Omental fat pad (tissue), 4 donors: ENCODE results near the gene APRT. TPM values are rescaled to one million over a fixed set of nuclear protein-coding genes. Genes with fewer than 3 reads are reported as not detected.

ENCODE experiments used
- ATAC-seq: fragments of 150-250 bp; one replicate; pipeline ENCODE4 v1.9.1; 2016; ENCODE audit warnings: mild to moderate bottlenecking, moderate library complexity; ENCODE audit not compliant: low FRiP score
- DNase-seq: peaks from one replicate; pipeline ENCODE4 v3.0.0-alpha.2; 2019; ENCODE audit warnings: low spot score
- CTCF ChIP-seq, 3 donors: fragments of 450-650 bp; IDR thresholded peaks; one replicate each; pipeline ENCODE4 v1.5.1; 2016 to 2017; ENCODE audit warnings: antibody characterized with exemption in 3 of 3, mild to moderate bottlenecking in 3 of 3, moderate library complexity in 2 of 3
- total RNA-seq, 4 donors: library from RNA; depleted of rRNA; stranded (reverse); fragments of >200 nt; gene quantifications; one replicate each; pipeline ENCODE4 v1.1.0, GENCODE V29; 2016

APRT gene
- total RNA-seq, 4 donors from 2014 or later: 94.4 to 127 (median 115) TPM

GRCh38 chr16:88764080-88764479, 47.6 kb downstream of the APRT start:
- no peak for TF ChIP-seq CTCF (IDR thresholded peaks at IDR 0.05)
- DNase-seq: no peak
- no peak for ATAC-seq

GRCh38 chr16:88763502-88764053, 48.1 kb downstream of the APRT start:
- ATAC-seq (no peak), DNase-seq (no peak)
- TF ChIP-seq CTCF (IDR thresholded peaks at IDR 0.05): no peak

- ATAC-seq: no peak
- TF ChIP-seq CTCF (IDR thresholded peaks at IDR 0.05): no peak
- no peak for DNase-seq
These were observed 48.8 kb downstream of the APRT start for GRCh38 chr16:88762941-88763340.

- no peak for TF ChIP-seq CTCF (IDR thresholded peaks at IDR 0.05)
- DNase-seq: no peak
- ATAC-seq: no peak
These were observed 49.4 kb downstream of the APRT start for GRCh38 chr16:88762258-88762870.

- DNase-seq (no peak), ATAC-seq (no peak)
- TF ChIP-seq CTCF (IDR thresholded peaks at IDR 0.05): no peak
These were observed 49.9 kb downstream of the APRT start for GRCh38 chr16:88761830-88762229.

- ATAC-seq (no peak), DNase-seq (no peak)
- no peak for TF ChIP-seq CTCF (IDR thresholded peaks at IDR 0.05)
These were observed 50.6 kb downstream of the APRT start for GRCh38 chr16:88761143-88761534.

GRCh38 chr16:88760424-88761142, 51.1 kb downstream of the APRT start:
- ATAC-seq (no peak), DNase-seq (no peak)
- TF ChIP-seq CTCF (IDR thresholded peaks at IDR 0.05): no peak
